Astrocyte of the spinal cord (primary cell): Measurements from ENCODE around the gene SAMD4A.

Source experiments
- DNase-seq: peaks from one replicate; pipeline ENCODE4 v3.0.0; 2011; ENCODE audit warnings: low read depth, low spot score
- H3K4me3 ChIP-seq: 2 replicates; pipeline ENCODE4 v1.5.1; 2011; ENCODE audit warnings: low read depth, mild to moderate bottlenecking, low read length, moderate library complexity
- in situ Hi-C: cut with HindIII; loops from 2 replicates; pipeline ENCODE4 v1.10.0; 2017; ENCODE audit warnings: low sequenced_read_pairs
- TF ChIP-seq, protein P1 (sequence below): IDR thresholded peaks from 2 replicates; pipeline ENCODE4 v1.5.1; 2012; ENCODE audit warnings: low read depth, mild to moderate bottlenecking, low read length, inconsistent platforms

Gene SAMD4A

DNA sequence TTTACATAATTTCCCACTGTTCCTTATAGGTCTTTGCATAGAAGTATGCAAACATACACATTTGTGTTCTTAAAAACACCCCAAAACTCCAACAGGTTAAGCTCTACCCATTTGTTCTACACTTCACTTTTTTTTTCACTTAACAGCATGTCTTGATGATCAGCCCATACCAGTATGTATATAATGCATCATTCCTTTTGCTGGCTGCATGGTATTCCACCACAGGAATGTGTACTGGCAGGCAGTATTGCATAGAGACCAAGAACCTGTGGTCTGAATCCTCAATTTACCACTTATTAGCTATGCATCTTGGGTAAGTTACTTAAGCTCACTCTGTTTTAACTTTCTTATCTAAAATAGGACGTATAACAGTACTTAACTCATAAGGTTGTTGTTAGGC lies 65.5 kb downstream of the SAMD4A start:
- no peak overlapping the region for H3K4me3 ChIP-seq
- in situ Hi-C loops, result no loop called here
- no peak for DNase-seq
- TF ChIP-seq, protein P1, sequence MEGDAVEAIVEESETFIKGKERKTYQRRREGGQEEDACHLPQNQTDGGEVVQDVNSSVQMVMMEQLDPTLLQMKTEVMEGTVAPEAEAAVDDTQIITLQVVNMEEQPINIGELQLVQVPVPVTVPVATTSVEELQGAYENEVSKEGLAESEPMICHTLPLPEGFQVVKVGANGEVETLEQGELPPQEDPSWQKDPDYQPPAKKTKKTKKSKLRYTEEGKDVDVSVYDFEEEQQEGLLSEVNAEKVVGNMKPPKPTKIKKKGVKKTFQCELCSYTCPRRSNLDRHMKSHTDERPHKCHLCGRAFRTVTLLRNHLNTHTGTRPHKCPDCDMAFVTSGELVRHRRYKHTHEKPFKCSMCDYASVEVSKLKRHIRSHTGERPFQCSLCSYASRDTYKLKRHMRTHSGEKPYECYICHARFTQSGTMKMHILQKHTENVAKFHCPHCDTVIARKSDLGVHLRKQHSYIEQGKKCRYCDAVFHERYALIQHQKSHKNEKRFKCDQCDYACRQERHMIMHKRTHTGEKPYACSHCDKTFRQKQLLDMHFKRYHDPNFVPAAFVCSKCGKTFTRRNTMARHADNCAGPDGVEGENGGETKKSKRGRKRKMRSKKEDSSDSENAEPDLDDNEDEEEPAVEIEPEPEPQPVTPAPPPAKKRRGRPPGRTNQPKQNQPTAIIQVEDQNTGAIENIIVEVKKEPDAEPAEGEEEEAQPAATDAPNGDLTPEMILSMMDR, result no peak

DNA sequence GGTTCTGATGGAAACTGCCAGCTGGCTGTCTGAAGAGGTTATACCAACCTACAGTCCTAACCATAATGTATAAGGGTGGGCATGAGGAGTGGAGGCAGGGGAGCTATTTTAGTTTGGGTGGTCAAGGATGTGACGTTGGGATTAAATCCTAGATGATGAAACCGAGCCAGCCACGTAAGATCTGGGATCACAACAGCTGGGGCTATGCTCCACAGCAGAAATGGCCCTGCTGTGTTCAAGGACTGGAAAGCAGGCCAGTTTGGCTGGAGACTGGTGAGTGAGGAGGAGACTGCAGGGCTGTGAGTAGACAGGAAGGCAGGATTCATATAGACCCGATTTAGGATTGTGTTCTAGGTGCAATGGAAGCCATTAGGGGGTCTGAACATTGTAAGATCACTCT lies 66.1 kb downstream of the SAMD4A start:
- no peak overlapping the region for H3K4me3 ChIP-seq
- no peak for DNase-seq
- TF ChIP-seq, protein P1, result no peak
- in situ Hi-C loops, result no loop called here

DNA sequence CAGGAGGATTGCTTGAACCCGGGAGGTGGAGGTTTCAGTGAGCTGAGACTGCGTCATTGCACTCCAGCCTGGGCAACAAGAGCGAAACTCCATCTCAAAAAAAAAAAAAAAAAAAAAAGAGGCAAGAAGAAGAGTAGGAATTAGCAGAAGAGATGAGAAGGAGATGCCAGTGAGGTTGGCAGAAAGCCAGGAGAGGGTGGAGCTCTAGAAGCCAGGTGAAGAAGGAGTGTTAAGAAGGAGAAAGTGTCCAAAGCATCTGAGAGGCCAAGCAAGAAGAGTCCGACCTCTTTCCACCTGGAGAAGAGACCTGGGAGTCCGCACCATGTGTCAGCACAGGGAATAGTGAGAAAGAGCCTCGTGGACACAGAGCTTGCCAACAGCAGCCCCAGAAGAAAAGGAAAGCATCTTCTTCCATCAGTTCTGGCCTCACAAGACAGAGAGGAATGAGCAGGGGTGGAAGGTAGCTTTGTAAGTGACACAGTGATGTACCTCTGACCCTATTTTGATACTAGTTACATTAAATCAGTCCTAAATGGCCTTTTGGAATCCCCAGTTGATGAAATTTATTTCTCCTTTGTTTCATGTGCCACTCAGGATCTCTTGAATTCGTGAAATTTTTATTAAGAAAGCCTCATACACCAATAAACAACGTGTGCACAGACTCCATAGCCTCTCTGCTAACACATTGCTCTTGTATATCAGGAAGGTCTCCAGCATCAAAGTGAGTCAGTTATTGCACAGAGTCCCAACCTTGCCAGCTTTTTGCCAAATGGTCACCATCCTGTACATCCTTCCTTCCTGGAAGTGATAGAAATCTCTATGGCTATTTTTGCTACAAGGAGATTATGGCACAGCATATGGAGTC lies 70.6 kb downstream of the SAMD4A start:
- peak; percentile 29 for DNase-seq
- H3K4me3 ChIP-seq, result no peak overlapping the region
- TF ChIP-seq, protein P1, result no peak
- in situ Hi-C loops, result no loop called here

DNA sequence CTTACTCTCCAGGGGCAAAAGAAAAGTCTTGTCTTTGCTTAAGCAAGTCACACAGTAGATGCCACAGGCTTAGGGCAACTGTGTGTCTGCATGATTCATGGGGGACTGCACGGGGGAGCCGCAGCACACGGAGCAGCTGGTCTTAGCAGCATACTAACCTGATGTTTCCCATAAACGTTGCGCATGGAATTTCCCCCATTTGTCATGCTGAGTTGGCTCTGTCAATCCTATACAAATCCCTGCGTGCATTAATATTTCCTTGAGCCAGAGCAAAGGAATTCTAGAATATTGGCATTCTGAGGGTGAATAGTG lies 71.2 kb downstream of the SAMD4A start:
- in situ Hi-C loops, result no loop called here
- peak; percentile 51 for DNase-seq
- TF ChIP-seq, protein P1, result no peak
- no peak overlapping the region for H3K4me3 ChIP-seq

DNA sequence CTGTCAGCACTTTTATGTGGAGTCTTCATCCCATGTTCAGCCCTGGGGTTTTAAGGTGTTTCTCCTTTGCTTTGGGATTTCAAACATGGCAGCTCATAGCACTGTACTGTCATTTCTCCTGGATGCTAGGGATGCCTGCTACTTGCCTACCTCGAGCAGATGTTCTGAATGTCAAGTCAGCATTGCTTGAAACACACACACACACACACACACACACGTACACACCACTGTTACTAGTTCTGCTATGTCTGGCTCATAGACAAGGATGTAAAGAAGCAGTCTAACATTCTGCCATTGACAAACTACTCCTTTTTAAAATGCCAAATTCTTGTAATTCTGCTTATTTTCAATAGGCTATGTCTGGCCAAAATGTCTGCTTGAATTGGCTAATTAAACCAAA lies 72.7 kb downstream of the SAMD4A start:
- DNase-seq, result no peak
- in situ Hi-C loops, result no loop called here
- H3K4me3 ChIP-seq, result no peak overlapping the region
- TF ChIP-seq, protein P1, result no peak

DNA sequence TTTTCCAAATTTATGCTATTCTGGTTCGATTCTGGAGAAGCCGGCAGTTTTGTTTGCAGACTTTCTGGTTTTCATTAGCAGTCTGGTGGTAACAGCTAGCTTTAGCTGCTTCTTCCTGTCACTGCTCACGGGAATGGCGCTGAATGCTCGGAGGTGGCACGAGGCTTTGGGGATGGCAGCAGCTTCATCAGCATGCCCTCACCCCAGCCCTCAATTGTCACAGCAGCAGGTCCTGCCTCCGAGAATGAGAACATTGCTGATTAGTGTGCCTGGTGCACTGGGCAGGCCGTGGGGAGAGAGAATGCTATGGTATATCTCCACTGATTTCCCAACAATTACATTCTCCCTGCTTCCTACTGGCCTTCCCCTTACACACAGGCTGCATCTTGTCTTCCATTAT lies 73.6 kb downstream of the SAMD4A start:
- TF ChIP-seq, protein P1, result no peak
- no peak overlapping the region for H3K4me3 ChIP-seq
- in situ Hi-C loops, result no loop called here
- DNase-seq, result no peak
